Measurements from ENCODE around the gene PDCD10.

PDCD10 gene

GRCh38 chr3:167733961-167734497, 663 bp downstream of the PDCD10 start:
- peak overlapping the region; percentile 84 for H3K27ac ChIP-seq
- no peak for TF ChIP-seq CTCF (conservative IDR thresholded peaks at IDR 0.05)

- no peak overlapping the region for H3K27ac ChIP-seq
- no peak for TF ChIP-seq CTCF (conservative IDR thresholded peaks at IDR 0.05)
Observed at GRCh38 chr3:167732313-167733065, 2.2 kb downstream of the PDCD10 start.

GRCh38 chr3:167731393-167731792, 3.3 kb downstream of the PDCD10 start:
- no peak for TF ChIP-seq CTCF (conservative IDR thresholded peaks at IDR 0.05)

GRCh38 chr3:167729591-167729990, 5.1 kb downstream of the PDCD10 start:
- no peak overlapping the region for H3K27ac ChIP-seq
- no peak for TF ChIP-seq CTCF (conservative IDR thresholded peaks at IDR 0.05)

More at GRCh38 chr3:167731393-167731792, 3.3 kb downstream of the PDCD10 start:
- no peak overlapping the region for H3K27ac ChIP-seq

GRCh38 chr3:167728632-167729323, 5.9 kb downstream of the PDCD10 start:
- no peak for TF ChIP-seq CTCF (conservative IDR thresholded peaks at IDR 0.05)
- H3K27ac ChIP-seq: no peak overlapping the region

- TF ChIP-seq CTCF (conservative IDR thresholded peaks at IDR 0.05): no peak
Observed at GRCh38 chr3:167728176-167728575, 6.5 kb downstream of the PDCD10 start.

GRCh38 chr3:167723872-167724271, 10.8 kb downstream of the PDCD10 start:
- H3K27ac ChIP-seq: no peak overlapping the region
- TF ChIP-seq CTCF (conservative IDR thresholded peaks at IDR 0.05): no peak

More at GRCh38 chr3:167728176-167728575, 6.5 kb downstream of the PDCD10 start:
- no peak overlapping the region for H3K27ac ChIP-seq
